ENCODE results near the gene TMEM139.
"Not testable (repeated sequence)": the region's sequence is repeated elsewhere in the genome, so short reads cannot be mapped to it uniquely, and the experiment has no call there.

Gene TMEM139

GRCh38 chr7:143288836-143289235 lies 4.1 kb downstream of the TMEM139 start:
- DNase-seq (ENCODE audit: low spot score): no peak

DNA sequence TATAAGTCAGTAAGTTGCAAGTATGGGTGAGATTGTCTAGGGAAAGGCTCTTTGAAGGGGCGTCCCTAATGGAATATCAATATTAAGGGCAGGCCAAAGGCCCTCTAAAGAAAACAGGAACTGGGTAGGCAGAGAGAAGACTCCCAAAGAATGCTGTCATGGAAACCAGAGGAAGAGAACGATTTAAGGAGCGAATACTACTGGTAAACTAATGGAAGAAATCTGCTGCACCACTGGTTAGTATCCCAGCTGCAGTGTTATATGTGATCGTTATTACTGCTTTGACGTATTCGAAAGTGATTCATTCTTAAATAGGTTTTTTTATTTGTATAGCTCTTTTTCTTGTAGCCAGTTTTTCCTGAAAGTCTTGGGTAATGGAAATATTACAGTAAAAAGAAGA lies 4.7 kb downstream of the TMEM139 start:
- DNase-seq (ENCODE audit: low spot score): no peak

- not testable (repeated sequence) for DNase-seq (ENCODE audit: low spot score)
Observed at GRCh38 chr7:143289888-143290287, 5.1 kb downstream of the TMEM139 start.

- DNase-seq (ENCODE audit: low spot score): no peak
Observed at GRCh38 chr7:143290293-143290692, 5.5 kb downstream of the TMEM139 start.

GRCh38 chr7:143292876-143293275 lies 8.1 kb downstream of the TMEM139 start:
- DNase-seq (ENCODE audit: low spot score): no peak

DNA sequence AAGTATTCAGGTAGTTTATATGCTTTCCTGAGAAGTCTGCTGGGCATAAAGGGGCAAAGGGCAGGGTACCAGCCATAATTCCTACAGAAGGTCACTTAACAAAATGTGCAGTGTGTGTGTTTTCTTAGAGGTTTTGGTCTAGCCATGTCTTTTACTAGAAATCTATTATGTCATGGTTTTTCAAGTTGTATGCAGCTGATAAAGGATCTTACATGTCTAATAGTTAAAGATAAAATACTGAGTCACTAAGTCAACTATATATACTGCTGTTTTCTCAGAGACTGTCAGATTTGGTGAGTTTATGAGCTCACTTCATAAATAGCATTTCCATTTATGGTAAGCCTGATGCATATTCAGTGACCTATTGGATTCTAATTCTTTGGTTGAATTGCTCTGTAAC lies 11.1 kb downstream of the TMEM139 start:
- no peak for DNase-seq (ENCODE audit: low spot score)

- no peak for DNase-seq (ENCODE audit: low spot score)
Observed at GRCh38 chr7:143296686-143297085, 11.9 kb downstream of the TMEM139 start.

GRCh38 chr7:143299346-143299745 lies 14.6 kb downstream of the TMEM139 start:
- no peak for DNase-seq (ENCODE audit: low spot score)

DNA sequence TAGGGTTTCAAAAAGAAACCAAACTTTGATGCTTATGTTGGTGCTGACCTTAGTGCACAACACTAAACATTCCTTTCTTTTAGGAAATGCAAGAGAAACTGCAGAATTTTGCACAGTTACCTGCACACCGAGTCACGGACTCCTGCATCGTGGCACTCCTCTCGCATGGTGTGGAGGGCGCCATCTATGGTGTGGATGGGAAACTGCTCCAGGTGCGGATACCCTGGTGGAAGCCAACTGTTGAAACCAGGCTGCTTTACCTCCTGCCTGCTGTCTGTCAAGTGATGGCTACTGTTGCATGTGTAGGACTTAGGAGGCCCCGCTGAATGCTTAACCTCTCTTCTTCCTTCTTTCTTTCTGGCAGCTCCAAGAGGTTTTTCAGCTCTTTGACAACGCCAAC lies 15.1 kb downstream of the TMEM139 start:
- no peak for DNase-seq (ENCODE audit: low spot score)

- no peak for DNase-seq (ENCODE audit: low spot score)
Observed at GRCh38 chr7:143300959-143301935, 16.5 kb downstream of the TMEM139 start.

DNA sequence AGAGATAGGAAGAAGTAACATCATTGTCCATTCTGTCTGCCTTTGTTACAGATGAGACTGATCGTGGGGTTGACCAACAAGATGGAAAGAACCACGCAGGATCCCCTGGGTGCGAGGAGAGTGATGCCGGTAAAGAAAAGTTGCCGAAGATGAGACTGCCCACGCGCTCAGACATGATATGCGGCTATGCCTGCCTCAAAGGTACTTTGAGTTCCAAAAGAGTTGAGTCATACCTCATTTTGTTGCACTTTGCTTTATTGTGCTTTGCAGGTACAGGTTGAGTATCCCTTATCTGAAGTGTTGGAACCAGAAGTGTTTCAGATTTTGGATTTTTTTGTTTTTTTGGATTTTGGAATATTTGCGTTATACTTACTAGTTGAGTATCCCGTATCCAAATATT lies 19.0 kb downstream of the TMEM139 start:
- no peak for DNase-seq (ENCODE audit: low spot score)

DNA sequence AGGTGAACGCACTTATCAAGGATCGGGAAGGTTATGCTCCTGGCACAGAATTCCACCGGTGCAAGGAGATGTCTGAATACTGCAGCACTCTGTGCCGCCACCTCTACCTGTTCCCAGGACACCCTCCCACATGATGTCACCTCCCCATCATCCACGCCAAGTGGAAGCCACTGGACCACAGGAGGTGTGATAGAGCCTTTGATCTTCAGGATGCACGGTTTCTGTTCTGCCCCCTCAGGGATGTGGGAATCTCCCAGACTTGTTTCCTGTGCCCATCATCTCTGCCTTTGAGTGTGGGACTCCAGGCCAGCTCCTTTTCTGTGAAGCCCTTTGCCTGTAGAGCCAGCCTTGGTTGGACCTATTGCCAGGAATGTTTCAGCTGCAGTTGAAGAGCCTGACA lies 20.2 kb downstream of the TMEM139 start:
- no peak for DNase-seq (ENCODE audit: low spot score)

GRCh38 chr7:143305423-143306070 lies 20.8 kb downstream of the TMEM139 start:
- DNase-seq (ENCODE audit: low spot score): peak; percentile 69

- DNase-seq (ENCODE audit: low spot score): no peak
Observed at GRCh38 chr7:143308632-143309031, 23.9 kb downstream of the TMEM139 start.

GRCh38 chr7:143314127-143314526 lies 29.4 kb downstream of the TMEM139 start:
- no peak for DNase-seq (ENCODE audit: low spot score)

GRCh38 chr7:143315776-143316175 lies 31.0 kb downstream of the TMEM139 start, which contains the start of gene CLCN1:
TSS of gene CLCN1 (plus strand) at chr7:143316111. CDS start at chr7:143316213, 102 bp downstream.
- DNase-seq (ENCODE audit: low spot score): no peak

- no peak for DNase-seq (ENCODE audit: low spot score)
Observed at GRCh38 chr7:143316492-143316891, 31.7 kb downstream of the TMEM139 start.

DNA sequence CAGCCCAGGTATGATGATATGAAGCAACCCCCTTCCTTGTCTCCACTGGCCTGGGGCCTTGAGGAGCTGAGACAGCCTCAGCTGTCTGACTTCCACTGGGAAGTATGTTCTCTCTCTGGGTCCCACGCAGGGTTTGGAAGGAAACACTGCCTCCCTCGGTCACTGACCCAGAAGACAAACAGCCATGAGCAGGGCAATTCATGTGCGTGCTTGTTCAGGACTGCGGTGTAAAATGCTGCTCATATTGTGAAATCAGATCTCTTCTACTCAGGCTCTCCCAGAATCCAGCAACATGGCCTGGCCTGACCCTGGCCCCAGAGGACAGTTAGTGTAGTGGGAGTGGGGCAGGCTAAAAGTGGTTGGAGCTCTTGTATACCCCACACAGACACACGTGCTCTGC lies 33.9 kb downstream of the TMEM139 start:
- DNase-seq (ENCODE audit: low spot score): no peak

DNA sequence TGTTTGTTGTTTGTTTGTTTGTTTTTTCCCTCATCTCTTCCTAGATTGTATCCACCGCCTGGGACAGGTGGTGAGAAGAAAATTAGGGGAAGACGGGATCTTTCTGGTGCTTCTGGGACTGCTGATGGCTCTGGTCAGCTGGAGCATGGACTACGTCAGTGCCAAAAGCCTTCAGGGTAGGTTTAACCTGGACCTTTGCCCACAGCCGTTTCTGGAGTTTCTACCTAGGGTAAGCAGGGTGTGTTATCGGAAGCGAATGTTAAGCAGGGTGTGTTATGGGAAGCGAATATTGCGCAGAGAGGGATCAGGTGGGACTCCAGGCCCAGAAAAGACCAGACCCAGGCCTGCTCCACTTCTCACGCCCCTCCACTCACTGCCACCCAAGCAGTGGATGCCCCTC lies 35.9 kb downstream of the TMEM139 start:
- no peak for DNase-seq (ENCODE audit: low spot score)

- no peak for DNase-seq (ENCODE audit: low spot score)
Observed at GRCh38 chr7:143321242-143321641, 36.5 kb downstream of the TMEM139 start.

DNA sequence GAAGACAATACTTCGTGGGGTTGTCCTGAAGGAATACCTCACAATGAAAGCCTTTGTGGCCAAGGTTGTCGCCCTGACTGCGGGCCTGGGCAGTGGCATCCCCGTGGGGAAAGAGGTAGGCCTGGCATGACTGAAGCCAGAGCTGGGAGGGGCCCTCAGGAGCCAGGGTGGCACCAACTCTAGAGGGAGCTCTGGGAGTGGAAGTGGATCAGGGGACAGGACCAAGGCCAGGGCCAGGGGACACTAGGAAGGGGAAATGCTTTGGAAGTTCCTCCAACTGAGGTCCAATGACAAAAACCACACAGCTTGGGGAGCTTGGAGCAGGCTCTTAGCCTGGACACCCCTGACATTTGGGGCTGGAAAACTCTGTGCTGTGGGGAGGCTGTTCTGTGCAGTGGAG lies 37.0 kb downstream of the TMEM139 start:
- DNase-seq (ENCODE audit: low spot score): peak; percentile 27

GRCh38 chr7:143322760-143323633 lies 38.2 kb downstream of the TMEM139 start:
- no peak for DNase-seq (ENCODE audit: low spot score)
